Activated naive CD4-positive, alpha-beta T cell treated with anti-CD3 and anti-CD28 coated beads, Interleukin-2, amount 50 U/mL, for 24 hours (primary cell): ENCODE data around the gene SGTA.

ENCODE experiments used
- H3K27ac Mint-ChIP-seq: one replicate; pipeline ENCODE4 v1.8.0; 2021; ENCODE audit warnings: mild to moderate bottlenecking, mixed read lengths
- H3K27me3 Mint-ChIP-seq: one replicate; pipeline ENCODE4 v1.8.0; 2021; ENCODE audit warnings: mixed read lengths
- H3K36me3 Mint-ChIP-seq: one replicate; pipeline ENCODE4 v1.8.0; 2021; ENCODE audit warnings: mixed read lengths
- H3K4me1 Mint-ChIP-seq: one replicate; pipeline ENCODE4 v1.8.0; 2021; ENCODE audit warnings: mixed read lengths
- H3K4me3 Mint-ChIP-seq: one replicate; pipeline ENCODE4 v1.8.0; 2021; ENCODE audit warnings: mild to moderate bottlenecking, mixed read lengths
- H3K9me3 Mint-ChIP-seq: one replicate; pipeline ENCODE4 v1.8.0; 2021; ENCODE audit warnings: mixed read lengths

Gene SGTA

GRCh38 chr19:2711875-2712205 is 71.2 kb downstream of the SGTA start:
- H3K4me1 Mint-ChIP-seq, result peaks cover 3% of the 10 kb centered on the region
- H3K9me3 Mint-ChIP-seq, result no peaks in the 10 kb centered on the region
- H3K27ac Mint-ChIP-seq, result peak overlapping the region; percentile 23
- no peak overlapping the region for H3K4me3 Mint-ChIP-seq
- no peaks in the 10 kb centered on the region for H3K27me3 Mint-ChIP-seq
- H3K36me3 Mint-ChIP-seq, result no peaks in the 10 kb centered on the region

GRCh38 chr19:2711172-2711874 is 71.8 kb downstream of the SGTA start:
- no peak overlapping the region for H3K4me3 Mint-ChIP-seq
- H3K4me1 Mint-ChIP-seq, result peaks cover 3% of the 10 kb centered on the region
- H3K27me3 Mint-ChIP-seq, result no peaks in the 10 kb centered on the region
- H3K9me3 Mint-ChIP-seq, result no peaks in the 10 kb centered on the region
- no peaks in the 10 kb centered on the region for H3K36me3 Mint-ChIP-seq
- H3K27ac Mint-ChIP-seq, result no peak overlapping the region

GRCh38 chr19:2706251-2706650 is 76.8 kb downstream of the SGTA start:
- H3K9me3 Mint-ChIP-seq, result no peaks in the 10 kb centered on the region
- no peak overlapping the region for H3K4me3 Mint-ChIP-seq
- H3K36me3 Mint-ChIP-seq, result no peaks in the 10 kb centered on the region
- peaks cover 9% of the 10 kb centered on the region for H3K4me1 Mint-ChIP-seq
- no peaks in the 10 kb centered on the region for H3K27me3 Mint-ChIP-seq
- no peak overlapping the region for H3K27ac Mint-ChIP-seq
